ENCODE measurements around the gene SLC25A31.

SLC25A31 gene

DNA sequence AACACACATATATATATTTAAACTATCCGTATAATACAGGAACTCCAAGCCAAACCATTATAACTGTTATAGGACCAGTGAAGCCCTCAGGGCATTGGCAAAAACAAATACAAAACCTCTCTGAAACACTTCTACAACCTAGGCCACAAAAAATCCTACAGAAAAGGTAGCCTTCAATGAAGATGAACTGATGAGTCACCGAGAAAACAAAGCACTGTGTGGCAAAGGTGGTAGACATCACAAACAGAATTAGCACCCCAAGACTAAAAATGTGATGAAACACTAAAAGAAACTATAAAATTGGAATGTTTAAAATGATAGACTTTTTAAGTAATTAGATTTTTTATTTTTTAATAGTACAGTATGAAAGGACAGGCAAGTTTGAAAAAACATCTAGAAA is 46.4 kb downstream of the SLC25A31 start:
- no peak for DNase-seq (ENCODE audit: low read depth)
- H3K4me3 ChIP-seq (replicated peaks; ENCODE audit: low read depth, low read length), result no peak overlapping the region
- TF ChIP-seq, protein P1, sequence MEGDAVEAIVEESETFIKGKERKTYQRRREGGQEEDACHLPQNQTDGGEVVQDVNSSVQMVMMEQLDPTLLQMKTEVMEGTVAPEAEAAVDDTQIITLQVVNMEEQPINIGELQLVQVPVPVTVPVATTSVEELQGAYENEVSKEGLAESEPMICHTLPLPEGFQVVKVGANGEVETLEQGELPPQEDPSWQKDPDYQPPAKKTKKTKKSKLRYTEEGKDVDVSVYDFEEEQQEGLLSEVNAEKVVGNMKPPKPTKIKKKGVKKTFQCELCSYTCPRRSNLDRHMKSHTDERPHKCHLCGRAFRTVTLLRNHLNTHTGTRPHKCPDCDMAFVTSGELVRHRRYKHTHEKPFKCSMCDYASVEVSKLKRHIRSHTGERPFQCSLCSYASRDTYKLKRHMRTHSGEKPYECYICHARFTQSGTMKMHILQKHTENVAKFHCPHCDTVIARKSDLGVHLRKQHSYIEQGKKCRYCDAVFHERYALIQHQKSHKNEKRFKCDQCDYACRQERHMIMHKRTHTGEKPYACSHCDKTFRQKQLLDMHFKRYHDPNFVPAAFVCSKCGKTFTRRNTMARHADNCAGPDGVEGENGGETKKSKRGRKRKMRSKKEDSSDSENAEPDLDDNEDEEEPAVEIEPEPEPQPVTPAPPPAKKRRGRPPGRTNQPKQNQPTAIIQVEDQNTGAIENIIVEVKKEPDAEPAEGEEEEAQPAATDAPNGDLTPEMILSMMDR (IDR thresholded peaks at IDR 0.05; ENCODE audit: low read length, missing control alignments), result no peak

GRCh38 chr4:127777487-127777886 is 47.3 kb downstream of the SLC25A31 start:
- TF ChIP-seq, protein P1 (IDR thresholded peaks at IDR 0.05; ENCODE audit: low read length, missing control alignments), result no peak
- no peak overlapping the region for H3K4me3 ChIP-seq (replicated peaks; ENCODE audit: low read depth, low read length)
- no peak for DNase-seq (ENCODE audit: low read depth)

- no peak for DNase-seq (ENCODE audit: low read depth)
- no peak overlapping the region for H3K4me3 ChIP-seq (replicated peaks; ENCODE audit: low read depth, low read length)
- TF ChIP-seq, protein P1 (IDR thresholded peaks at IDR 0.05; ENCODE audit: low read length, missing control alignments), result no peak
These were observed 47.9 kb downstream of the SLC25A31 start for GRCh38 chr4:127778102-127778501.

GRCh38 chr4:127780598-127780997 is 50.4 kb downstream of the SLC25A31 start:
- TF ChIP-seq, protein P1 (IDR thresholded peaks at IDR 0.05; ENCODE audit: low read length, missing control alignments), result no peak
- DNase-seq (ENCODE audit: low read depth), result no peak
- H3K4me3 ChIP-seq (replicated peaks; ENCODE audit: low read depth, low read length), result no peak overlapping the region

GRCh38 chr4:127781300-127782024 is 51.3 kb downstream of the SLC25A31 start:
- peak; percentile 52 for DNase-seq (ENCODE audit: low read depth)
- H3K4me3 ChIP-seq (replicated peaks; ENCODE audit: low read depth, low read length), result peak overlapping the region; percentile 86
- TF ChIP-seq, protein P1 (IDR thresholded peaks at IDR 0.05; ENCODE audit: low read length, missing control alignments), result no peak

GRCh38 chr4:127782025-127782274 is 51.8 kb downstream of the SLC25A31 start:
- peak overlapping the region; percentile 86 for H3K4me3 ChIP-seq (replicated peaks; ENCODE audit: low read depth, low read length)
- DNase-seq (ENCODE audit: low read depth), result peak; percentile 86
- TF ChIP-seq, protein P1 (IDR thresholded peaks at IDR 0.05; ENCODE audit: low read length, missing control alignments), result no peak
